WTC11 (cell line): Measurements from ENCODE around the gene LMOD1. TPM values are rescaled to one million over a fixed set of nuclear protein-coding genes. Genes with fewer than 3 reads are reported as not detected.

Experiments
- ATAC-seq: fragments of 200-7000 bp; cut with Tn5 transposase; 2 replicates; pipeline ENCODE4 v1.10.0; 2021; ENCODE audit warnings: mild to moderate bottlenecking, moderate library complexity
- CTCF ChIA-PET: fragments of 300-600 bp; sonication (Branson Sonifier 250); formaldehyde crosslinking; loops from one replicate; lab custom pipeline; 2021; ENCODE audit warnings: antibody characterized with exemption; lab: Charles Lee
- POLR2A ChIA-PET: fragments of 350-600 bp; sonication (Branson Sonifier 250); formaldehyde crosslinking; loops from one replicate; lab custom pipeline; 2021; ENCODE audit warnings: antibody characterized with exemption; lab: Charles Lee
- DNase-seq: peaks from one replicate; pipeline ENCODE4 v3.0.0; 2021; ENCODE audit warnings: low spot score
- H3K27ac Mint-ChIP-seq: 2 replicates; pipeline ENCODE4 v1.8.0; 2021; ENCODE audit warnings: mixed read lengths
- H3K27me3 Mint-ChIP-seq: 2 replicates; pipeline ENCODE4 v1.8.0; 2021; ENCODE audit warnings: low read depth, mild to moderate bottlenecking, moderate library complexity, mixed read lengths
- H3K36me3 Mint-ChIP-seq: 2 replicates; pipeline ENCODE4 v1.8.0; 2021; ENCODE audit warnings: mixed read lengths
- H3K4me1 Mint-ChIP-seq: 2 replicates; pipeline ENCODE4 v1.8.0; 2022; ENCODE audit warnings: mixed read lengths
- H3K4me3 Mint-ChIP-seq: 2 replicates; pipeline ENCODE4 v1.8.0; 2021; ENCODE audit warnings: mild to moderate bottlenecking, moderate library complexity, mixed read lengths
- H3K9me3 Mint-ChIP-seq: 2 replicates; pipeline ENCODE4 v1.8.0; 2021; ENCODE audit warnings: mixed read lengths
- E2F4 ChIP-seq: sonication (generic); formaldehyde crosslinking; IDR thresholded peaks from 2 replicates; pipeline ENCODE4 v1.8.1; 2022; ENCODE audit warnings: low read depth, mild to moderate bottlenecking, moderate library complexity, missing genetic modification reagents, borderline replicate concordance
- ELF4 ChIP-seq: sonication (generic); formaldehyde crosslinking; IDR thresholded peaks from 2 replicates; pipeline ENCODE4 v1.8.1; 2022; ENCODE audit warnings: low read depth, mild to moderate bottlenecking, moderate library complexity, missing genetic modification reagents
- EMX1 ChIP-seq: fragments of 250-450 bp; sonication (Bioruptor Pico); IDR thresholded peaks from 2 replicates; pipeline ENCODE4 v1.8.0; 2021; ENCODE audit warnings: mild to moderate bottlenecking
- ERG ChIP-seq: fragments of 250-450 bp; sonication (Bioruptor Pico); IDR thresholded peaks from 2 replicates; pipeline ENCODE4 v1.8.0; 2021; ENCODE audit warnings: mild to moderate bottlenecking
- GABPB1 ChIP-seq: sonication (generic); formaldehyde crosslinking; IDR thresholded peaks from 2 replicates; pipeline ENCODE4 v1.8.1; 2023; ENCODE audit warnings: mild to moderate bottlenecking, missing genetic modification reagents
- IRF2 ChIP-seq: sonication (generic); formaldehyde crosslinking; IDR thresholded peaks from 2 replicates; pipeline ENCODE4 v1.8.0; 2022; ENCODE audit warnings: low read depth, missing genetic modification reagents, borderline replicate concordance
- JAZF1 ChIP-seq: fragments of 250-450 bp; sonication (Bioruptor Pico); IDR thresholded peaks from 2 replicates; pipeline ENCODE4 v1.9.0; 2021; ENCODE audit warnings: moderate library complexity, mild to moderate bottlenecking, inconsistent platforms
- MXD4 ChIP-seq: fragments of 250-450 bp; sonication (Bioruptor Pico); IDR thresholded peaks from 2 replicates; pipeline ENCODE4 v1.8.0; 2021; ENCODE audit warnings: mild to moderate bottlenecking, moderate library complexity, borderline replicate concordance
- NR2C2 ChIP-seq: sonication (generic); formaldehyde crosslinking; IDR thresholded peaks from 2 replicates; pipeline ENCODE4 v1.8.0; 2022; ENCODE audit warnings: mild to moderate bottlenecking, missing genetic modification reagents
- SMAD3 ChIP-seq: sonication (generic); formaldehyde crosslinking; IDR thresholded peaks from 2 replicates; pipeline ENCODE4 v1.8.0; 2022; ENCODE audit warnings: missing genetic modification reagents, mild to moderate bottlenecking, borderline replicate concordance
- TP53 ChIP-seq: sonication (generic); formaldehyde crosslinking; IDR thresholded peaks from 2 replicates; pipeline ENCODE4 v1.8.1; 2023; ENCODE audit warnings: mild to moderate bottlenecking, missing genetic modification reagents
- ZNF219 ChIP-seq: sonication (generic); formaldehyde crosslinking; IDR thresholded peaks from 2 replicates; pipeline ENCODE4 v1.8.0; 2023; ENCODE audit warnings: missing genetic modification reagents, mild to moderate bottlenecking, borderline replicate concordance
- ZNF396 ChIP-seq: fragments of 250-450 bp; sonication (Bioruptor Pico); IDR thresholded peaks from 2 replicates; pipeline ENCODE4 v1.8.0; 2021; ENCODE audit warnings: mild to moderate bottlenecking, moderate library complexity, borderline replicate concordance
- total RNA-seq: library from RNA; stranded (reverse); gene quantifications from 3 replicates; pipeline ENCODE4 v1.2.3, GENCODE V29; 2021
- TF ChIP-seq, protein P1 (sequence below): fragments of 250-450 bp; sonication (Bioruptor Pico); IDR thresholded peaks from 2 replicates; pipeline ENCODE4 v1.9.0; 2021; ENCODE audit warnings: mild to moderate bottlenecking, borderline replicate concordance
- TF ChIP-seq, protein P2 (sequence below): sonication (generic); formaldehyde crosslinking; IDR thresholded peaks from 2 replicates; pipeline ENCODE4 v1.8.1; 2022; ENCODE audit warnings: missing genetic modification reagents, borderline replicate concordance
- TF ChIP-seq, protein P3 (sequence below): sonication (generic); formaldehyde crosslinking; conservative IDR thresholded peaks from 2 replicates; pipeline ENCODE4 v1.8.1; 2023; ENCODE audit warnings: mild to moderate bottlenecking, low read depth, missing genetic modification reagents, moderate library complexity
- TF ChIP-seq, protein P4 (sequence below): sonication (generic); formaldehyde crosslinking; IDR thresholded peaks from 2 replicates; pipeline ENCODE4 v1.8.0; 2022; ENCODE audit warnings: mild to moderate bottlenecking, missing genetic modification reagents

Gene LMOD1
- total RNA-seq, 1 experiment from 2014 or later = 1.5 TPM

DNA sequence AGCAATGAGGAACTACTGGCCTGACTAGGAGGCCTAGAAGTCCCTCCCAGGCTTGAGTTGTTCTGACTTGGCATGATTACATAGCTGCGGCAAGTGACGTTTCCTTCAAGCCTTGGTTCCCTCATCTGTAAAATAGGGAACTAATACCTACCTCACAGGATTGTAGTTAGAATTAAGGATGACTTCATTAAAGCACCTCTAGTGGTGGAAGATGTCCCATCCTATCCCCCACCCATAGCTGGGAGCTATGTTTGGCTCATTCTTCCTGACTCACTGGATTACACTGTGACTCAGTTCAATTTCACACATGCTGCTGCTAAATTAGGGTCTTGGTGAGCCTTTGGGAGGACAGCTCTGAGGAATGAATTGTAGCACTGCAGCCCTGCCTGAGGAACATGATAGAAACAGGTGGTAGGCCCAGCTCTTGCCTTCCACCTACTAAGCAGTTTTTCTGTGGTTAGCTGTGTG lies 63.6 kb downstream of the LMOD1 start:
- ATAC-seq = peak; percentile 18
- Mint-ChIP-seq H3K36me3 (no peaks in the 10 kb centered on the region), H3K4me3 (no peak overlapping the region), H3K27ac (peak overlapping the region; percentile 35; the same call in 1 of the 2 replicates), H3K9me3 (no peaks in the 10 kb centered on the region), H3K4me1 (peaks cover 26% of the 10 kb centered on the region), H3K27me3 (peaks cover 13% of the 10 kb centered on the region)
- POLR2A ChIA-PET = interaction anchor here (0.5 to 0.6 kb wide), 2 partner anchors 68 to 406 kb away, joined by 3 to 4 read pairs; no protein-coding TSS in a partner anchor
- TF ChIP-seq E2F4 (CRISPR knock-in tag) (no peak), ELF4 (no peak), IRF2 (CRISPR knock-in tag) (no peak), ZNF396 (CRISPR knock-in tag) (no peak), JAZF1 (CRISPR knock-in tag) (no peak), ZNF219 (CRISPR knock-in tag) (no peak), TP53 (CRISPR knock-in tag) (no peak), GABPB1 (CRISPR knock-in tag) (no peak)
- TF ChIP-seq, protein P1, sequence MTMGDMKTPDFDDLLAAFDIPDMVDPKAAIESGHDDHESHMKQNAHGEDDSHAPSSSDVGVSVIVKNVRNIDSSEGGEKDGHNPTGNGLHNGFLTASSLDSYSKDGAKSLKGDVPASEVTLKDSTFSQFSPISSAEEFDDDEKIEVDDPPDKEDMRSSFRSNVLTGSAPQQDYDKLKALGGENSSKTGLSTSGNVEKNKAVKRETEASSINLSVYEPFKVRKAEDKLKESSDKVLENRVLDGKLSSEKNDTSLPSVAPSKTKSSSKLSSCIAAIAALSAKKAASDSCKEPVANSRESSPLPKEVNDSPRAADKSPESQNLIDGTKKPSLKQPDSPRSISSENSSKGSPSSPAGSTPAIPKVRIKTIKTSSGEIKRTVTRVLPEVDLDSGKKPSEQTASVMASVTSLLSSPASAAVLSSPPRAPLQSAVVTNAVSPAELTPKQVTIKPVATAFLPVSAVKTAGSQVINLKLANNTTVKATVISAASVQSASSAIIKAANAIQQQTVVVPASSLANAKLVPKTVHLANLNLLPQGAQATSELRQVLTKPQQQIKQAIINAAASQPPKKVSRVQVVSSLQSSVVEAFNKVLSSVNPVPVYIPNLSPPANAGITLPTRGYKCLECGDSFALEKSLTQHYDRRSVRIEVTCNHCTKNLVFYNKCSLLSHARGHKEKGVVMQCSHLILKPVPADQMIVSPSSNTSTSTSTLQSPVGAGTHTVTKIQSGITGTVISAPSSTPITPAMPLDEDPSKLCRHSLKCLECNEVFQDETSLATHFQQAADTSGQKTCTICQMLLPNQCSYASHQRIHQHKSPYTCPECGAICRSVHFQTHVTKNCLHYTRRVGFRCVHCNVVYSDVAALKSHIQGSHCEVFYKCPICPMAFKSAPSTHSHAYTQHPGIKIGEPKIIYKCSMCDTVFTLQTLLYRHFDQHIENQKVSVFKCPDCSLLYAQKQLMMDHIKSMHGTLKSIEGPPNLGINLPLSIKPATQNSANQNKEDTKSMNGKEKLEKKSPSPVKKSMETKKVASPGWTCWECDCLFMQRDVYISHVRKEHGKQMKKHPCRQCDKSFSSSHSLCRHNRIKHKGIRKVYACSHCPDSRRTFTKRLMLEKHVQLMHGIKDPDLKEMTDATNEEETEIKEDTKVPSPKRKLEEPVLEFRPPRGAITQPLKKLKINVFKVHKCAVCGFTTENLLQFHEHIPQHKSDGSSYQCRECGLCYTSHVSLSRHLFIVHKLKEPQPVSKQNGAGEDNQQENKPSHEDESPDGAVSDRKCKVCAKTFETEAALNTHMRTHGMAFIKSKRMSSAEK (CRISPR knock-in tag) = no peak
- CTCF ChIA-PET = interaction anchor here (1.1 to 7.6 kb wide), 4 partner anchors 12 to 401 kb away, joined by 3 to 135 read pairs (median 8); partner anchors contain the start of gene IPO9
- DNase-seq = no peak

DNA sequence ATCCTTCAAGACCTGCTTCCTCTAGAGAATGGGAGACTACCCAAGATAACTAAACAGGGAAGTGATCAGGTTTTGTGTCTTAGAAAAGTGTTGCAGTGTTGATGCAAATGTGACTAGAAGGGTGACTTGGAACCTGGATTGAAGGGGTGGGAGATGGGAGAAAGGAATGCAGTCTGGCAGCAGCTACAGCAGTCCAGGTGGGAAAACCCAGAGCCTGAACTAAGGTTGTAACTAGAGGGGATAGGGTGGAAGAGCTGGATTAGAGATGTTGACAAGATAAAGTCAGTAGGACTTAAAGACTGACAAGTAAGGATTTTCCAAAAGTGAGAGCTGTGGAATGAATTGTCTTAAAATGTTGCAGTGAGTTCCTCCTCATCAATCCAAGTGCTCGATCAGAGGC lies 64.7 kb downstream of the LMOD1 start:
- POLR2A ChIA-PET = interaction anchor here (1.4 kb wide), 1 partner anchor 14 kb away, joined by 5 read pairs; no protein-coding TSS in a partner anchor
- peak overlapping the region; percentile 52; the same call in 1 of the 2 replicates for H3K27ac Mint-ChIP-seq
- H3K27me3 Mint-ChIP-seq = peaks cover 2% of the 10 kb centered on the region

DNA sequence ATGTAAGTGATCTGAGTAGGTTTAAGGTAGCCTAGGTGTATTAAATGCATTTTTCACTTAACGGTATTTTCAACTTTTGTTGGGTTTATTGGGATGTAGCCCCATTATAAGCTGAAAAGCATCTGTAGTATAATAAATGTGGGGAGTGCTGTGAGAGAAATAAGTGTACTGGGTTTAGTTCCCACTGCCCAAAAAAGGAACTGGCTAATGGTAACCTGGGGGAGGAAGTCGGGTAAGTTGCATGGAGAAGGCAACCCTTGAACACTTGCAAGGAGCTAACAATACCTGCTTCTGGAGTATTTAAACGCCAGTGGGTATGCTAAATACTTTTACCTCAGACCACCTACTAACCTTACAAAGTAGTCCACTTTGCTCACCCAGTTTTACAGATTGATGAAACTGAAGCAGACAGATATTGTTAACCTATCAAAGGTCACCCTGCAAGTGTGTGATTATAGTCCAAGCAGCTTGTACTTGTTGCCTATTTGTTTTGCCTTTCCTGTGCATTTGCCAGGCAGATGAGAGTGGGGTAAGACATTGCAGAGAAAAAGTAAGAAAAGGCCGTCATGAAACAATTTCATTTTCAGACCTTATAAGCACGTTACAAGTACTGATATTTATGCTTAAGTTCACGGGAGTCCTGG lies 65.3 kb downstream of the LMOD1 start:
- peaks cover 2% of the 10 kb centered on the region; the same call in 1 of the 2 replicates for H3K27me3 Mint-ChIP-seq
- no peak for ATAC-seq
- peaks cover 25% of the 10 kb centered on the region for H3K4me1 Mint-ChIP-seq
- peak overlapping the region; percentile 52; the same call in 1 of the 2 replicates for H3K27ac Mint-ChIP-seq
- no peak overlapping the region for H3K4me3 Mint-ChIP-seq
- peaks cover 4% of the 10 kb centered on the region for H3K36me3 Mint-ChIP-seq
- ChIA-PET POLR2A (interaction anchor here (0.6 to 1.5 kb wide), 3 partner anchors 15 to 61 kb away, joined by 3 to 5 read pairs (median 3); no protein-coding TSS in a partner anchor), CTCF (interaction anchor here (0.9 to 7.6 kb wide), 6 partner anchors 9 to 350 kb away, joined by 3 to 135 read pairs (median 4); no protein-coding TSS in a partner anchor)
- no peak for DNase-seq
- H3K9me3 Mint-ChIP-seq = no peaks in the 10 kb centered on the region
- no peak for TF ChIP-seq NR2C2 (CRISPR knock-in tag)
- TF ChIP-seq, protein P2, sequence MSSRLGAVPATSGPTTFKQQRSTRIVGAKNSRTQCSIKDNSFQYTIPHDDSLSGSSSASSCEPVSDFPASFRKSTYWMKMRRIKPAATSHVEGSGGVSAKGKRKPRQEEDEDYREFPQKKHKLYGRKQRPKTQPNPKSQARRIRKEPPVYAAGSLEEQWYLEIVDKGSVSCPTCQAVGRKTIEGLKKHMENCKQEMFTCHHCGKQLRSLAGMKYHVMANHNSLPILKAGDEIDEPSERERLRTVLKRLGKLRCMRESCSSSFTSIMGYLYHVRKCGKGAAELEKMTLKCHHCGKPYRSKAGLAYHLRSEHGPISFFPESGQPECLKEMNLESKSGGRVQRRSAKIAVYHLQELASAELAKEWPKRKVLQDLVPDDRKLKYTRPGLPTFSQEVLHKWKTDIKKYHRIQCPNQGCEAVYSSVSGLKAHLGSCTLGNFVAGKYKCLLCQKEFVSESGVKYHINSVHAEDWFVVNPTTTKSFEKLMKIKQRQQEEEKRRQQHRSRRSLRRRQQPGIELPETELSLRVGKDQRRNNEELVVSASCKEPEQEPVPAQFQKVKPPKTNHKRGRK = no peak
- TF ChIP-seq, protein P3, sequence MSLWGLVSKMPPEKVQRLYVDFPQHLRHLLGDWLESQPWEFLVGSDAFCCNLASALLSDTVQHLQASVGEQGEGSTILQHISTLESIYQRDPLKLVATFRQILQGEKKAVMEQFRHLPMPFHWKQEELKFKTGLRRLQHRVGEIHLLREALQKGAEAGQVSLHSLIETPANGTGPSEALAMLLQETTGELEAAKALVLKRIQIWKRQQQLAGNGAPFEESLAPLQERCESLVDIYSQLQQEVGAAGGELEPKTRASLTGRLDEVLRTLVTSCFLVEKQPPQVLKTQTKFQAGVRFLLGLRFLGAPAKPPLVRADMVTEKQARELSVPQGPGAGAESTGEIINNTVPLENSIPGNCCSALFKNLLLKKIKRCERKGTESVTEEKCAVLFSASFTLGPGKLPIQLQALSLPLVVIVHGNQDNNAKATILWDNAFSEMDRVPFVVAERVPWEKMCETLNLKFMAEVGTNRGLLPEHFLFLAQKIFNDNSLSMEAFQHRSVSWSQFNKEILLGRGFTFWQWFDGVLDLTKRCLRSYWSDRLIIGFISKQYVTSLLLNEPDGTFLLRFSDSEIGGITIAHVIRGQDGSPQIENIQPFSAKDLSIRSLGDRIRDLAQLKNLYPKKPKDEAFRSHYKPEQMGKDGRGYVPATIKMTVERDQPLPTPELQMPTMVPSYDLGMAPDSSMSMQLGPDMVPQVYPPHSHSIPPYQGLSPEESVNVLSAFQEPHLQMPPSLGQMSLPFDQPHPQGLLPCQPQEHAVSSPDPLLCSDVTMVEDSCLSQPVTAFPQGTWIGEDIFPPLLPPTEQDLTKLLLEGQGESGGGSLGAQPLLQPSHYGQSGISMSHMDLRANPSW = no peak
- no peak for TF ChIP-seq MXD4 (CRISPR knock-in tag)
- TF ChIP-seq, protein P4, sequence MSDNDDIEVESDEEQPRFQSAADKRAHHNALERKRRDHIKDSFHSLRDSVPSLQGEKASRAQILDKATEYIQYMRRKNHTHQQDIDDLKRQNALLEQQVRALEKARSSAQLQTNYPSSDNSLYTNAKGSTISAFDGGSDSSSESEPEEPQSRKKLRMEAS (CRISPR knock-in tag) = no peak

More for the DNA sequence above, 64.7 kb downstream of the LMOD1 start:
- peaks cover 25% of the 10 kb centered on the region for H3K4me1 Mint-ChIP-seq
- DNase-seq = no peak
- no peaks in the 10 kb centered on the region for H3K36me3 Mint-ChIP-seq
- CTCF ChIA-PET = interaction anchor here (0.5 to 7.6 kb wide), 7 partner anchors 8 to 1041 kb away, joined by 3 to 135 read pairs (median 4); no protein-coding TSS in a partner anchor
- no peak overlapping the region for H3K4me3 Mint-ChIP-seq
- no peaks in the 10 kb centered on the region for H3K9me3 Mint-ChIP-seq
- TF ChIP-seq SMAD3 (CRISPR knock-in tag) (no peak), EMX1 (CRISPR knock-in tag) (0 out of 2 replicates have a peak, but pooled peaks have one; percentile 43), ERG (CRISPR knock-in tag) (peak; percentile 61; the same call in 1 of the 2 replicates)
- ATAC-seq = peak; percentile 36
